Adrenal gland (tissue), 19 donors: ENCODE data around the gene WDR45. TPM values are rescaled to one million over a fixed set of nuclear protein-coding genes. Genes with fewer than 3 reads are reported as not detected.
"Not testable (repeated sequence)": the region's sequence is repeated elsewhere in the genome, so short reads cannot be mapped to it uniquely, and the experiment has no call there.

Experiments used
- DNase-seq, 7 donors: peaks; one replicate each; pipeline ENCODE4 v3.0.0-alpha.2; 2019 to 2020
- H3K27ac ChIP-seq, 5 donors: fragments of 200-600 bp; sonication (generic) in 4 of 5; 1 replicate in 3 of 5; 2 replicates in 2 of 5; pipeline versions ENCODE4 v1.5.1 to v1.8.0; 2016 to 2020; ENCODE audit warnings: mild to moderate bottlenecking in 1 of 5
- H3K27me3 ChIP-seq: fragments of 200-600 bp; 2 replicates; pipeline ENCODE4 v1.8.0; 2021
- H3K36me3 ChIP-seq, 2 donors: fragments of 200-600 bp; replicated peaks in 1 of 2; 1 replicate in 1 of 2; 2 replicates in 1 of 2; pipeline versions ENCODE4 v1.5.1 to v1.8.0; 2018 to 2022
- H3K4me1 ChIP-seq, 2 donors: fragments of 200-600 bp; replicated peaks in 1 of 2; 1 replicate in 1 of 2; 2 replicates in 1 of 2; pipeline versions ENCODE4 v1.5.1 to v1.8.0; 2018 to 2021
- H3K4me3 ChIP-seq, 4 donors: fragments of 200-600 bp; sonication (generic) in 3 of 4; one replicate each; pipeline ENCODE4 v1.5.1; 2016 to 2018
- H3K9me3 ChIP-seq, 3 donors: fragments of 200-600 bp; sonication (generic) in 1 of 3; replicated peaks in 1 of 3; 1 replicate in 2 of 3; 2 replicates in 1 of 3; pipeline versions ENCODE4 v1.5.1 to v1.8.0; 2016 to 2021
- POLR2A ChIP-seq, 2 donors: fragments of 450-650 bp; IDR thresholded peaks; one replicate each; pipeline ENCODE4 v1.6.1; 2017; ENCODE audit warnings: antibody characterized with exemption in 2 of 2, mild to moderate bottlenecking in 2 of 2, moderate library complexity in 1 of 2
- WGBS, 4 donors: extraction: QIAGEN DNeasy Blood & Tissue Kit in 2 of 4; methylation state at CpG; one replicate each; pipeline versions ENCODE4 v1.1.5 to v1.1.7; 2013 to 2017; 5-methylcytosine and 5-hydroxymethylcytosine counted together
- intact Hi-C, 2 donors: fragments of 100-400 bp; cut with DNase I; formaldehyde crosslinking; loops; one replicate each; pipeline versions ENCODE4 v1.14.1 to v1.15.0; 2022 to 2023
- long read RNA-seq, 10 donors: library from polyadenylated mRNA in 3 of 10; unstranded in 2 of 10; stranded (forward) in 1 of 10; transcript quantifications; one replicate each; pipeline ENCODE4 v2.0.0 and lab custom pipeline, GENCODE V29; 2021 to 2026
- polyA plus RNA-seq, 3 donors: library from polyadenylated mRNA; stranded (reverse); fragments of 200-250 nt in 2 of 3; fragments of 350-450 nt in 1 of 3; fragmentation: Illumina TruSeq in 1 of 3; extraction: RNeasy Lipid Tissue Mini Kit (QIAGEN cat#74804) in 1 of 3; gene quantifications; one replicate each; pipeline ENCODE4 v1.2.3, GENCODE V29; 2013 to 2014
- total RNA-seq, 9 donors: library from RNA; depleted of rRNA in 4 of 9; stranded (reverse); fragments of >200 nt in 4 of 9; fragments of 120-200 nt in 1 of 9; fragmentation: NEBNext Ultra II Directional in 1 of 9; extraction: Animal tissue kit (Norgen Biotek cat#: 25700) in 1 of 9; gene quantifications; one replicate each; pipeline versions ENCODE4 v1.1.0 to v1.2.4, GENCODE V29; 2013 to 2023
- TF ChIP-seq, protein P1 (sequence below), 6 experiments: fragments of 450-650 bp in 4 of 6; fragments of 200-600 bp in 2 of 6; sonication (generic) in 1 of 6; IDR thresholded peaks; 1 replicate in 5 of 6; 2 replicates in 1 of 6; pipeline versions ENCODE4 v1.5.1 to v1.8.0; 2016 to 2021; ENCODE audit warnings: antibody characterized with exemption in 6 of 6, mild to moderate bottlenecking in 2 of 6, moderate library complexity in 1 of 6
- donor health status: healthy with polysubstance abuse.
- donor health status: Bipolar disorder and iron deficiency.
- donor health status: DM: yes; HTN: yes; CAD: no.
- donor health status: DM: no; HTN: no; CAD: no.
- donor health status: DM: no; HTN: no; CAD: no.
- donor health status: DM: yes; HTN: yes; CAD: no.

Gene WDR45
- total RNA-seq (100 to 1,000 TPM in 6 of 9 donors, 10 to 100 TPM in 3; 64.1 to 139 (median 108) TPM), polyA plus RNA-seq (100 to 1,000 TPM in 2 of 3 donors, 10 to 100 TPM in 1; 59.4 to 184 (median 170) TPM)
- long read RNA-seq, donor 1, transcript WDR45-206 (11 exons, 1,381 nt), result minor isoform, 5 of 21 reads
- long read RNA-seq, donor 1, transcript WDR45-207 (11 exons, 1,639 nt), result major isoform, 15 of 21 reads
- long read RNA-seq, donor 1, partial matches to known transcripts, result 0 of 21 reads
- long read RNA-seq, donor 1, other reads (novel, unspliced or antisense), result 0 of 21 reads
- long read RNA-seq, donor 2, transcript WDR45-207 (11 exons, 1,639 nt), result major isoform, 12 of 14 reads
- long read RNA-seq, donor 2, partial matches to known transcripts, result 0 of 14 reads
- long read RNA-seq, donor 2, other reads (novel, unspliced or antisense), result 0 of 14 reads
- long read RNA-seq, donor 3, partial matches to known transcripts, result 0 of 5 reads
- long read RNA-seq, donor 3, other reads (novel, unspliced or antisense), result 0 of 5 reads
- long read RNA-seq, donor 4, transcript WDR45-207 (11 exons, 1,639 nt), result major isoform, 102 of 154 reads
- long read RNA-seq, donor 4, transcript WDR45-206 (11 exons, 1,381 nt), result minor isoform, 7 of 154 reads
- long read RNA-seq, donor 4, transcript WDR45-201 (11 exons, 1,444 nt), result minor isoform, 5 of 154 reads
- long read RNA-seq, donor 4, partial matches to known transcripts, result 7 of 154 reads
- long read RNA-seq, donor 4, other reads (novel, unspliced or antisense), result 29 of 154 reads
- long read RNA-seq, donor 5, transcript WDR45-206 (11 exons, 1,381 nt), result minor isoform, 13 of 214 reads
- long read RNA-seq, donor 5, transcript WDR45-207 (11 exons, 1,639 nt), result major isoform, 147 of 214 reads
- long read RNA-seq, donor 5, partial matches to known transcripts, result 8 of 214 reads
- long read RNA-seq, donor 5, other reads (novel, unspliced or antisense), result 40 of 214 reads
- long read RNA-seq, donor 6, transcript WDR45-207 (11 exons, 1,639 nt), result major isoform, 43 of 80 reads
- long read RNA-seq, donor 6, transcript WDR45-224 (10 exons, 1,301 nt), result minor isoform, 7 of 80 reads
- long read RNA-seq, donor 6, transcript WDR45-206 (11 exons, 1,381 nt), result minor isoform, 6 of 80 reads
- long read RNA-seq, donor 6, partial matches to known transcripts, result 9 of 80 reads
- long read RNA-seq, donor 6, other reads (novel, unspliced or antisense), result 12 of 80 reads
- long read RNA-seq, donor 7, partial matches to known transcripts, result 0 of 7 reads
- long read RNA-seq, donor 7, other reads (novel, unspliced or antisense), result 0 of 7 reads
- long read RNA-seq, donor 8, transcript WDR45-207 (11 exons, 1,639 nt), result major isoform, 15 of 28 reads
- long read RNA-seq, donor 8, partial matches to known transcripts, result 6 of 28 reads
- long read RNA-seq, donor 8, other reads (novel, unspliced or antisense), result 0 of 28 reads
- long read RNA-seq, donor 9, transcript WDR45-207 (11 exons, 1,639 nt), result major isoform, 7 of 8 reads
- long read RNA-seq, donor 9, partial matches to known transcripts, result 0 of 8 reads
- long read RNA-seq, donor 9, other reads (novel, unspliced or antisense), result 0 of 8 reads
- long read RNA-seq, donor 10, transcript WDR45-207 (11 exons, 1,639 nt), result major isoform, 8 of 9 reads
- long read RNA-seq, donor 10, partial matches to known transcripts, result 0 of 9 reads
- long read RNA-seq, donor 10, other reads (novel, unspliced or antisense), result 0 of 9 reads

DNA sequence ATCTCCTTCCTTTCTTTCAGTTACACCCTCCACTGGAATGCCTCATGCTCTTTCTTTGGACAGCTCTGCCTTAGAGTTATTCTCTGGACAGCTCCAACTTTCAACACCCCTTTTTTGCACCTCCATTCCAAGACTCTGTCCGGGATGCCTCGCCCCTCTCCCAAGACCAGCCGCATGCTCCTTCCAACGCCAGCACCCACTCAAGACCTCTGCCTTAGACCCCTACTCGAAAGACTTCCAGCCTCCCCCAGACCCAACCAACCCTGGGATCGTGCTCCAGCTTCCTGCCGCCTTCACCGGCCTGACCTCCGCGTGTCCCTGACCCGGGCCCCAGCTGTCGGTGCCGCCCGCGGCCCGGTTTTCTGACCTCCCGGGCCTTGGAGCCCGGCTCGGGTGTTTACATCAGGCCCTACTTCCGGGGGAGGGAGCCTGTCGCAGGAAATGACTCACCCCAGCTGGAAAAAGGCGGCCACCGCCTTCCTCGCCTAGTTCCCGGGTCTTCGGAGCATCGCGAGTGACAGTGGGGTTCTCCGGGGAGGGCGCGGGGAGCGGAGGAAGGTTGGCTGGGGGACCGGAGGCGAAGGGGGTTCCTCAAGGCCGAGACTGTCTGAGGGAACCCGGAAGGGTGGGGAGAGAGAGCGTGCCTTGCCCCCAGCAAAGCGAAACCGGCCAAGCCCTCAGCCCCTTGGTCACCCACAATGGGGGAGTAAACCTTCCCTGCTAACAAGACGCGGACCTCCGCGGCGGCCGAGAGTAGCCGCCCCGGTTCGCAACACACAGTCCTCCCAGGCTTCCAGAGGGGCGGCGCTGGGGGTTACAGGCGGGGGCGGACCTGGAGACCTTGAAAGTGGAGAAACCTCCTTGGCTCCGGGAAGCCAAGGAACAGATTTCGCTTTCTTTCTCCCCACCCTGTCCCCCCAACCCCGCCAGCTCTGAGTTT lies at the start of gene WDR45:
Gene WDR45, minus strand, starts transcription at position 399 of the 940 bp plus-strand sequence. CDS start 1,792 bp downstream, outside the sequence.
- Histone ChIP-seq H3K27me3 (no peaks in the 10 kb centered on the region), H3K27ac (peak within 1 kb of the TSS; percentile 69 to 97 (median 91)), H3K9me3 (no peaks in the 10 kb centered on the region), H3K4me3 (peak within 1 kb of the TSS in 3 of 4 donors; percentile 40 to 61 (median 48)), H3K4me1 (peaks cover 0 to 3% of the 10 kb centered on the region in 2 donors), H3K36me3 (peaks cover 0 to 5% of the 10 kb centered on the region in 2 donors)
- peak; percentile 66 to 86 (median 76) for DNase-seq
- WGBS, 4 donors, result 0 to 33% (median 15%) methylated on average over 5 to 55 of the region's 55 CpGs
- intact Hi-C loops, result no loop called here
- TF ChIP-seq POLR2A (IDR thresholded peaks at IDR 0.05), result peak; percentile 21 to 60
- TF ChIP-seq, protein P1, sequence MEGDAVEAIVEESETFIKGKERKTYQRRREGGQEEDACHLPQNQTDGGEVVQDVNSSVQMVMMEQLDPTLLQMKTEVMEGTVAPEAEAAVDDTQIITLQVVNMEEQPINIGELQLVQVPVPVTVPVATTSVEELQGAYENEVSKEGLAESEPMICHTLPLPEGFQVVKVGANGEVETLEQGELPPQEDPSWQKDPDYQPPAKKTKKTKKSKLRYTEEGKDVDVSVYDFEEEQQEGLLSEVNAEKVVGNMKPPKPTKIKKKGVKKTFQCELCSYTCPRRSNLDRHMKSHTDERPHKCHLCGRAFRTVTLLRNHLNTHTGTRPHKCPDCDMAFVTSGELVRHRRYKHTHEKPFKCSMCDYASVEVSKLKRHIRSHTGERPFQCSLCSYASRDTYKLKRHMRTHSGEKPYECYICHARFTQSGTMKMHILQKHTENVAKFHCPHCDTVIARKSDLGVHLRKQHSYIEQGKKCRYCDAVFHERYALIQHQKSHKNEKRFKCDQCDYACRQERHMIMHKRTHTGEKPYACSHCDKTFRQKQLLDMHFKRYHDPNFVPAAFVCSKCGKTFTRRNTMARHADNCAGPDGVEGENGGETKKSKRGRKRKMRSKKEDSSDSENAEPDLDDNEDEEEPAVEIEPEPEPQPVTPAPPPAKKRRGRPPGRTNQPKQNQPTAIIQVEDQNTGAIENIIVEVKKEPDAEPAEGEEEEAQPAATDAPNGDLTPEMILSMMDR (IDR thresholded peaks at IDR 0.05), result no peak

DNA sequence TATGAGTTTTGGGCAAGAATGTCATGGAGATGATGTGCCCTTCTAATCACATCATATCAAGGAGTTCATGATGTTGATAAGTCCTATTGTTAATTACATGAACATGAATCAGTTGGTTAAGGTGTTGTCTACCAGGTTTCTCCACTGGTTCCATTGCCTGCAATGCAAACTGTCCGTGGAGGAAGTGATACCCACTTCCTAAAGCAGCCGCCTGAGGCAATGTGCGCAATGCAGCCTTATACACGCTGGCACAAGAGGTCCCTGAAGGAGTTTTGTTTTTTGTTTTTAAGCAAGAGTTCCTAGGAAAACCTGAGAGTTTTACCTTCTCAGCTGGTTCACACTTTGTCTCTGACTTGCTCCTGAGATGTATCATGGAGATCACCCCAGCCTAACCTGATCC lies 49.7 kb upstream of the WDR45 start:
- no peak overlapping the region for H3K27ac ChIP-seq
- WGBS, 4 donors, result 52 to 94% (median 77%) methylated on average over 3 to 4 of the region's 4 CpGs
- intact Hi-C loops, result no loop called here
- no peaks in the 10 kb centered on the region for H3K4me1 ChIP-seq
- H3K27me3 ChIP-seq, result no peaks in the 10 kb centered on the region
- no peaks in the 10 kb centered on the region for H3K36me3 ChIP-seq
- TF ChIP-seq, protein P1 (IDR thresholded peaks at IDR 0.05), result no peak
- no peak for TF ChIP-seq POLR2A (IDR thresholded peaks at IDR 0.05)
- DNase-seq, result no peak
- H3K4me3 ChIP-seq, result no peak overlapping the region
- no peaks in the 10 kb centered on the region for H3K9me3 ChIP-seq

DNA sequence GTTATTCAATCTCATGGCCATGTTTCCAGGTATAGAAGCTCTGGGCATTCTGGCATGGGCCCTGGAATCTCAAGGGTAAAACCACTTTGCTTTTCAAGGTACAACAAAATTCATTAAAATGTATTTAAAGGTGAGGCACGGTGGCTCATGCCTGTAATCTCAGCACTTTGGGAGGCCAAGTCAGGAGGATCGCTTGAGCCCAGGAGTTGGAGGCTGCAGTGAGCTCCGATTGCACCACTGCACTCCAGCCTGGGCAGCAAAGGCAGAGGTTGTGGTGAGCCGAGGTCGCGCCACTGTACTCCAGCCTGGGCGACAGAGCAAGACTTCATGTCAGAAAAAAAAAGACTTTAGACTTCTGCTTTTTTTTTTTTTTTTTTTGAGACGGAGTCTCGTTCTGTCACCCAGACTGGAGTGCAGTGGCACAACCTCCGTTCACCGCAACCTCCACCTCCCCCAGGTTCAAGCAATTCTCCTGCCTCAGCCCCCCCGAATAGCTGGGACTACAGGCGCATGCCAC lies 48.1 kb upstream of the WDR45 start:
- intact Hi-C loops, H3K4me1 ChIP-seq, DNase-seq, H3K36me3 ChIP-seq, H3K27ac ChIP-seq, H3K9me3 ChIP-seq, H3K4me3 ChIP-seq, H3K27me3 ChIP-seq: not testable (repeated sequence)
- WGBS, 4 donors, result 81 to 98% (median 88%) methylated on average over 5 to 12 of the region's 13 CpGs
